GM12878 (cell line): ENCODE results near the gene FPR1. TPM values are rescaled to one million over a fixed set of nuclear protein-coding genes. Genes with fewer than 3 reads are reported as not detected.
A peak's percentile ranks its signal among the peaks of the same experiment; 100 is the strongest.

Experiments used
- ATAC-seq: fragments of 200-7000 bp; cut with Tn5 transposase; 3 replicates; pipeline ENCODE4 v1.9.1; 2020; ENCODE audit warnings: mild to moderate bottlenecking, moderate library complexity
- BruUV-seq: library from RNA; stranded (reverse); fragments of 400-500 nt; replicated peaks from 2 replicates; lab custom pipeline; 2021; lab: Mats Ljungman, UMichigan
- CTCF ChIA-PET: fragments of 300-600 bp; sonication (Branson Sonifier 250); formaldehyde crosslinking; extraction: SDS; loops from one replicate; lab custom pipeline; 2021; ENCODE audit warnings: inconsistent platforms; lab: Yijun Ruan, JAX
- POLR2A ChIA-PET: fragments of 350-600 bp; formaldehyde crosslinking; extraction: SDS; loops from one replicate; lab custom pipeline; 2021; ENCODE audit warnings: inconsistent platforms; lab: Charles Lee
- RAD21 ChIA-PET: fragments of 300-600 bp; sonication (Branson Sonifier 250); formaldehyde crosslinking; loops from one replicate; lab custom pipeline; 2023; ENCODE audit warnings: antibody characterized with exemption; ENCODE audit not compliant: unreplicated experiment; lab: Charles Lee
- SMC1A ChIA-PET: fragments of 300-600 bp; sonication (Branson Sonifier 250); formaldehyde crosslinking; loops from one replicate; lab custom pipeline; 2023; ENCODE audit not compliant: unreplicated experiment, uncharacterized antibody; lab: Charles Lee
- DNase-seq: peaks from one replicate; pipeline ENCODE4 v3.0.0-alpha.2; 2011; ENCODE audit warnings: low read depth, low spot score
- FAIRE-seq: peaks from 3 replicates; lab custom pipeline; 2011; peaks lifted over from hg19 to GRCh38; lab: Jason Lieb, UNC
- H2AFZ ChIP-seq: 2 replicates; pipeline ENCODE4 v1.6.0; 2011; ENCODE audit warnings: low read depth, low read length, control low read depth; ENCODE audit not compliant: control insufficient read depth
- H3K27ac ChIP-seq: 2 replicates; pipeline ENCODE4 v1.5.1; 2011; ENCODE audit warnings: control low read depth; ENCODE audit not compliant: control insufficient read depth, insufficient read depth
- H3K27me3 ChIP-seq, 2 experiments: replicated peaks in 1 of 2; 2 replicates each; pipeline versions ENCODE4 v1.6.0 to v1.6.1; 2011; ENCODE audit warnings: low read length in 1 of 2; ENCODE audit not compliant: control insufficient read depth in 2 of 2, insufficient read depth in 2 of 2
- H3K36me3 ChIP-seq, 2 experiments: 2 replicates each; pipeline ENCODE4 v1.5.1; 2011; ENCODE audit warnings: low read length in 1 of 2; ENCODE audit not compliant: control insufficient read depth in 2 of 2, insufficient read depth in 2 of 2
- H3K4me1 ChIP-seq: 2 replicates; pipeline ENCODE4 v1.6.1; 2011; ENCODE audit warnings: mild to moderate bottlenecking, low read length, moderate library complexity, mixed read lengths; ENCODE audit not compliant: control insufficient read depth, insufficient read depth
- H3K4me2 ChIP-seq: 2 replicates; pipeline ENCODE4 v1.6.0; 2011; ENCODE audit warnings: control low read depth; ENCODE audit not compliant: control insufficient read depth, insufficient read depth
- H3K4me3 ChIP-seq: fragments of 200-600 bp; sonication (generic); 2 replicates; pipeline ENCODE4 v1.5.1; 2016
- H3K79me2 ChIP-seq: 2 replicates; pipeline ENCODE4 v1.6.0; 2011; ENCODE audit warnings: low read length; ENCODE audit not compliant: control insufficient read depth, insufficient read depth
- H3K9ac ChIP-seq: 2 replicates; pipeline ENCODE4 v1.8.0; 2011; ENCODE audit warnings: low read length, control low read depth, mixed read lengths; ENCODE audit not compliant: control insufficient read depth, insufficient read depth
- H3K9me3 ChIP-seq: replicated peaks from 3 replicates; pipeline ENCODE4 v1.5.1; 2011; ENCODE audit warnings: mild to moderate bottlenecking, low read length; ENCODE audit not compliant: control insufficient read depth, insufficient read depth
- H4K20me1 ChIP-seq: 2 replicates; pipeline ENCODE4 v1.6.0; 2011; ENCODE audit not compliant: control insufficient read depth, insufficient read depth
- EED ChIP-seq: sonication (generic); IDR thresholded peaks from 2 replicates; pipeline ENCODE4 v1.6.1; 2016; ENCODE audit warnings: antibody characterized with exemption, low read depth
- MEF2B ChIP-seq: fragments of 450-650 bp; IDR thresholded peaks from 2 replicates; pipeline ENCODE4 v1.6.1; 2018; ENCODE audit warnings: mild to moderate bottlenecking, moderate library complexity; ENCODE audit not compliant: partially characterized antibody, poor library complexity, severe bottlenecking
- RAD21 ChIP-seq: IDR thresholded peaks from 2 replicates; pipeline ENCODE4 v1.6.1; 2011; ENCODE audit warnings: mild to moderate bottlenecking, low read depth, low read length, moderate library complexity; ENCODE audit not compliant: insufficient read depth
- SMAD5 ChIP-seq: IDR thresholded peaks from 2 replicates; pipeline ENCODE4 v1.6.1; 2016; ENCODE audit warnings: antibody characterized with exemption, low read depth
- ZBED1 ChIP-seq: IDR thresholded peaks from 2 replicates; pipeline ENCODE4 v1.6.1; 2016; ENCODE audit warnings: borderline replicate concordance
- ZNF274 ChIP-seq: IDR thresholded peaks from one replicate; pipeline ENCODE4 v1.8.0; 2011; ENCODE audit not compliant: insufficient read length, insufficient read depth
- WGBS: methylation state at CpG from one replicate; pipeline ENCODE4 v1.1.6; 2016; ENCODE audit warnings: low lambda C conversion rate; ENCODE audit not compliant: insufficient replicate concordance, insufficient coverage; ENCODE audit errors: missing lambda C conversion rate; 5-methylcytosine and 5-hydroxymethylcytosine counted together
- in situ Hi-C: fragments of 300-500 bp; cut with MboI; formaldehyde crosslinking; loops from 9 replicates; pipeline ENCODE4 v1.14.3; 2018; ENCODE audit warnings: mixed read lengths
- intact Hi-C: fragments of 100-400 bp; cut with micrococcal nuclease; formaldehyde crosslinking; loops from one replicate; pipeline ENCODE4 v1.14.2; 2022; ENCODE audit not compliant: unreplicated experiment
- polyA plus RNA-seq, 11 experiments: library from polyadenylated mRNA; depleted of rRNA in 4 of 11; unstranded in 6 of 11; stranded (reverse) in 5 of 11; fragments of >200 nt; fragmentation: Nextera tagmentation in 4 of 11; fragmentation: Illumina TruSeq in 1 of 11; extraction: Ambion mirVana in 4 of 11; extraction: Trizol in 1 of 11; gene quantifications; 1 replicate in 1 of 11; 2 replicates in 10 of 11; pipeline versions ENCODE4 v1.2.1 to v1.2.3, GENCODE V29; 2011 to 2016; ENCODE audit warnings: inconsistent platforms in 2 of 11, missing spikeins in 2 of 11, low read depth in 1 of 11
- total RNA-seq, 4 experiments: library from RNA; depleted of rRNA in 3 of 4; stranded (reverse); fragments of >200 nt in 3 of 4; fragmentation: Illumina TruSeq in 1 of 4; extraction: Trizol in 1 of 4; gene quantifications; 2 replicates each; pipeline versions ENCODE4 v1.2.1 to v1.2.3, GENCODE V29; 2013 to 2021
- TF ChIP-seq, protein P1 (sequence below), 3 experiments: IDR thresholded peaks in 2 of 3; conservative IDR thresholded peaks in 1 of 3; 2 replicates each; pipeline ENCODE4 v1.5.1; 2011; ENCODE audit warnings: low read depth in 3 of 3, low read length in 3 of 3, mild to moderate bottlenecking in 3 of 3, control low read depth in 2 of 3, moderate library complexity in 2 of 3, inconsistent platforms in 1 of 3, mixed read lengths in 1 of 3; ENCODE audit not compliant: control insufficient read depth in 2 of 3, insufficient read depth in 1 of 3; ENCODE audit errors: extremely low read depth in 1 of 3
- TF ChIP-seq, protein P2 (sequence below): IDR thresholded peaks from 2 replicates; pipeline ENCODE4 v1.6.1; 2012; ENCODE audit warnings: mild to moderate bottlenecking, low read depth, low read length

Gene FPR1
- total and polyA plus RNA-seq, 10 of the 15 experiments (the other 5 are each of a cell fraction or from before 2014, with no cell fraction given) = not detected

DNA sequence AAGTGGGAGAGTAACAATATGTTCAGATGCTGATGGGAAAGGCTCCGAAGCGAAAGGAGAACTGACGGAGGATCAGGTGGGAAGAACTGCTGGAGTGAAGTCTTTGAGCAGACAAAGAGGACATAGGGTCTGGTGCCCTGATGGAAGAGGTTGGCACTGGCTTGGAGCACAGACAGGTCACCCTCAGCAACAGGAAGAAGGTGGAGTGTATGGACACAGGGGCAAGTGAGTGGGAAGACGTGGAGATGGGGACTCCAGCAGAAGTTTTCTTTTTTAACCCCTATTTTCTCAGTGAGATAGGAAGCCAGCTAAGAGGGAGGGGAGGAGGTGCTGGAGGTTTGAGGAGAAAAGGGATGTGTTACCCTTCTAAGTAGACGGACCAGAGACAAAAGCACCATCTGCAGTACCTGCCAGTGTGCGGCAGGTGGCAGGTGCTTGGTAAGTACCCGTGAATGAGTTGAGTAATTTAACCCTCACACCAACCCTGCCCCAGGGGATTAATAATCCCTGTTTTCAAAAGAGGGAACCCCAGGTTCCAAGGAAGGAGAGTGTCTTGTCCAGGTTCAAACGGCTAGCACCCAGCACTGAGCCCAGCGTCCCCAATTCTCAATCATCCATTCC is 39.1 kb downstream of the FPR1 start:
- H3K9ac ChIP-seq = no peak overlapping the region
- no peaks in the 10 kb centered on the region for H3K4me1 ChIP-seq
- DNase-seq (no peak), FAIRE-seq (no peak), ATAC-seq (no peak)
- ChIA-PET SMC1A (no interaction called here), RAD21 (no interaction called here), POLR2A (no interaction called here), CTCF (no interaction called here)
- no peaks in the 10 kb centered on the region for H3K36me3 ChIP-seq
- H3K4me3 ChIP-seq = no peak overlapping the region
- in situ Hi-C loops = no loop called here
- H3K4me2 ChIP-seq = no peak overlapping the region
- H3K9me3 ChIP-seq = no peaks in the 10 kb centered on the region; the same call in 2 of the 3 replicates
- H3K79me2 ChIP-seq = no peaks in the 10 kb centered on the region
- 39% methylated on average over 9 of the region's 9 CpGs for WGBS
- H2AFZ ChIP-seq = no peak overlapping the region
- intact Hi-C loops = no loop called here
- no TSS peak for BruUV-seq
- no peaks in the 10 kb centered on the region for H4K20me1 ChIP-seq
- TF ChIP-seq ZBED1 = no peak
- no peak for TF ChIP-seq ZNF274
- TF ChIP-seq, protein P1, sequence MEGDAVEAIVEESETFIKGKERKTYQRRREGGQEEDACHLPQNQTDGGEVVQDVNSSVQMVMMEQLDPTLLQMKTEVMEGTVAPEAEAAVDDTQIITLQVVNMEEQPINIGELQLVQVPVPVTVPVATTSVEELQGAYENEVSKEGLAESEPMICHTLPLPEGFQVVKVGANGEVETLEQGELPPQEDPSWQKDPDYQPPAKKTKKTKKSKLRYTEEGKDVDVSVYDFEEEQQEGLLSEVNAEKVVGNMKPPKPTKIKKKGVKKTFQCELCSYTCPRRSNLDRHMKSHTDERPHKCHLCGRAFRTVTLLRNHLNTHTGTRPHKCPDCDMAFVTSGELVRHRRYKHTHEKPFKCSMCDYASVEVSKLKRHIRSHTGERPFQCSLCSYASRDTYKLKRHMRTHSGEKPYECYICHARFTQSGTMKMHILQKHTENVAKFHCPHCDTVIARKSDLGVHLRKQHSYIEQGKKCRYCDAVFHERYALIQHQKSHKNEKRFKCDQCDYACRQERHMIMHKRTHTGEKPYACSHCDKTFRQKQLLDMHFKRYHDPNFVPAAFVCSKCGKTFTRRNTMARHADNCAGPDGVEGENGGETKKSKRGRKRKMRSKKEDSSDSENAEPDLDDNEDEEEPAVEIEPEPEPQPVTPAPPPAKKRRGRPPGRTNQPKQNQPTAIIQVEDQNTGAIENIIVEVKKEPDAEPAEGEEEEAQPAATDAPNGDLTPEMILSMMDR (IDR thresholded peaks at IDR 0.05 in 2 of 3, conservative IDR thresholded peaks at IDR 0.05 in 1 of 3; ENCODE audit: control insufficient read depth in 2 of 3, extremely low read depth in 1 of 3, insufficient read depth in 1 of 3, low read depth in 3 of 3, low read length in 3 of 3) = peak in 2 of 3 experiments; percentile 40 to 44; a peak in 5 of 6 replicates
- peak; percentile 40; the same call in 1 of the 2 replicates for TF ChIP-seq RAD21
- no peak for TF ChIP-seq EED
- TF ChIP-seq, protein P2, sequence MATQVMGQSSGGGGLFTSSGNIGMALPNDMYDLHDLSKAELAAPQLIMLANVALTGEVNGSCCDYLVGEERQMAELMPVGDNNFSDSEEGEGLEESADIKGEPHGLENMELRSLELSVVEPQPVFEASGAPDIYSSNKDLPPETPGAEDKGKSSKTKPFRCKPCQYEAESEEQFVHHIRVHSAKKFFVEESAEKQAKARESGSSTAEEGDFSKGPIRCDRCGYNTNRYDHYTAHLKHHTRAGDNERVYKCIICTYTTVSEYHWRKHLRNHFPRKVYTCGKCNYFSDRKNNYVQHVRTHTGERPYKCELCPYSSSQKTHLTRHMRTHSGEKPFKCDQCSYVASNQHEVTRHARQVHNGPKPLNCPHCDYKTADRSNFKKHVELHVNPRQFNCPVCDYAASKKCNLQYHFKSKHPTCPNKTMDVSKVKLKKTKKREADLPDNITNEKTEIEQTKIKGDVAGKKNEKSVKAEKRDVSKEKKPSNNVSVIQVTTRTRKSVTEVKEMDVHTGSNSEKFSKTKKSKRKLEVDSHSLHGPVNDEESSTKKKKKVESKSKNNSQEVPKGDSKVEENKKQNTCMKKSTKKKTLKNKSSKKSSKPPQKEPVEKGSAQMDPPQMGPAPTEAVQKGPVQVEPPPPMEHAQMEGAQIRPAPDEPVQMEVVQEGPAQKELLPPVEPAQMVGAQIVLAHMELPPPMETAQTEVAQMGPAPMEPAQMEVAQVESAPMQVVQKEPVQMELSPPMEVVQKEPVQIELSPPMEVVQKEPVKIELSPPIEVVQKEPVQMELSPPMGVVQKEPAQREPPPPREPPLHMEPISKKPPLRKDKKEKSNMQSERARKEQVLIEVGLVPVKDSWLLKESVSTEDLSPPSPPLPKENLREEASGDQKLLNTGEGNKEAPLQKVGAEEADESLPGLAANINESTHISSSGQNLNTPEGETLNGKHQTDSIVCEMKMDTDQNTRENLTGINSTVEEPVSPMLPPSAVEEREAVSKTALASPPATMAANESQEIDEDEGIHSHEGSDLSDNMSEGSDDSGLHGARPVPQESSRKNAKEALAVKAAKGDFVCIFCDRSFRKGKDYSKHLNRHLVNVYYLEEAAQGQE = no peak
- peak; percentile 24 for TF ChIP-seq MEF2B
- TF ChIP-seq SMAD5 = no peak
- no peaks in the 10 kb centered on the region for H3K27me3 ChIP-seq
- no peak overlapping the region for H3K27ac ChIP-seq
